Liver (tissue), 3 donors: ENCODE results near the gene OR52K2.

Experiments used
- ATF3 ChIP-seq: IDR thresholded peaks from 2 replicates; pipeline ENCODE4 v1.6.1; 2016; ENCODE audit warnings: antibody characterized with exemption
- CTCF ChIP-seq: fragments of 150-350 bp; IDR thresholded peaks from 2 replicates; pipeline ENCODE4 v1.5.1; 2017; ENCODE audit warnings: improper control_type of control experiment, low read depth, low read length; ENCODE audit not compliant: missing input control
- EGR1 ChIP-seq, 2 donors: IDR thresholded peaks; 2 replicates each; pipeline ENCODE4 v1.6.1; 2016 to 2018; ENCODE audit warnings: antibody characterized with exemption in 2 of 2, low read depth in 2 of 2
- FOXA1 ChIP-seq: IDR thresholded peaks from 2 replicates; pipeline ENCODE4 v1.6.1; 2016; ENCODE audit warnings: antibody characterized with exemption
- GABPA ChIP-seq, 2 donors: IDR thresholded peaks in 1 of 2; conservative IDR thresholded peaks in 1 of 2; 2 replicates each; pipeline ENCODE4 v1.6.1; 2016; ENCODE audit warnings: antibody characterized with exemption in 2 of 2, mild to moderate bottlenecking in 1 of 2, moderate library complexity in 1 of 2
- JUND ChIP-seq, 2 donors: IDR thresholded peaks; 2 replicates each; pipeline ENCODE4 v1.6.1; 2016; ENCODE audit warnings: antibody characterized with exemption in 2 of 2
- MAX ChIP-seq: IDR thresholded peaks from 2 replicates; pipeline ENCODE4 v1.6.1; 2016; ENCODE audit warnings: antibody characterized with exemption
- RAD21 ChIP-seq, 2 donors: IDR thresholded peaks; 2 replicates each; pipeline ENCODE4 v1.6.1; 2016; ENCODE audit warnings: antibody characterized with exemption in 2 of 2, mild to moderate bottlenecking in 2 of 2
- REST ChIP-seq: IDR thresholded peaks from 2 replicates; pipeline ENCODE4 v1.6.1; 2016; ENCODE audit warnings: antibody characterized with exemption, mild to moderate bottlenecking
- SP1 ChIP-seq: IDR thresholded peaks from 2 replicates; pipeline ENCODE4 v1.6.1; 2018; ENCODE audit warnings: antibody characterized with exemption, mild to moderate bottlenecking
- TAF1 ChIP-seq: conservative IDR thresholded peaks from 2 replicates; pipeline ENCODE4 v1.6.1; 2016; ENCODE audit warnings: antibody characterized with exemption, mild to moderate bottlenecking
- YY1 ChIP-seq: IDR thresholded peaks from 2 replicates; pipeline ENCODE4 v1.6.1; 2016; ENCODE audit warnings: antibody characterized with exemption, mild to moderate bottlenecking
- ZBTB33 ChIP-seq: IDR thresholded peaks from 2 replicates; pipeline ENCODE4 v1.6.1; 2016; ENCODE audit warnings: antibody characterized with exemption
- donor health status: healthy.
- donor health status: healthy.

GRCh38 chr11:4443232-4443891 lies 5.7 kb upstream of the OR52K2 start:
- TF ChIP-seq CTCF (no peak), GABPA (IDR thresholded peaks at IDR 0.05 in 1 of 2, conservative IDR thresholded peaks at IDR 0.05 in 1 of 2) (no peak), SP1 (no peak), FOXA1 (no peak), RAD21 (IDR thresholded peaks at IDR 0.05) (no peak), YY1 (no peak), TAF1 (no peak), ATF3 (no peak), REST (no peak), ZBTB33 (no peak), EGR1 (IDR thresholded peaks at IDR 0.05; ENCODE audit: low read depth in 2 of 2) (no peak), MAX (no peak), JUND (IDR thresholded peaks at IDR 0.05) (no peak)
